Muscle layer of duodenum (tissue), 2 donors: Measurements from ENCODE around the gene ARHGEF6.

Source experiments
- H3K27ac ChIP-seq: one replicate; pipeline ENCODE4 v1.7.0; 2013; ENCODE audit warnings: mild to moderate bottlenecking, low read length
- H3K27me3 ChIP-seq: one replicate; pipeline ENCODE4 v1.7.0; 2013; ENCODE audit warnings: low read depth, mild to moderate bottlenecking, control low read depth, low read length
- H3K36me3 ChIP-seq, 2 donors: one replicate each; pipeline ENCODE4 v1.7.0; 2013; ENCODE audit warnings: low read length in 2 of 2, control low read depth in 1 of 2, mild to moderate bottlenecking in 1 of 2; ENCODE audit not compliant: insufficient read depth in 2 of 2, control insufficient read depth in 1 of 2
- H3K4me1 ChIP-seq, 2 donors: one replicate each; pipeline ENCODE4 v1.7.0; 2013; ENCODE audit warnings: low read length in 2 of 2, mild to moderate bottlenecking in 2 of 2, control low read depth in 1 of 2, moderate library complexity in 1 of 2; ENCODE audit not compliant: insufficient read depth in 2 of 2, control insufficient read depth in 1 of 2
- H3K4me3 ChIP-seq, 2 donors: one replicate each; pipeline ENCODE4 v1.7.0; 2013; ENCODE audit warnings: low read length in 2 of 2, low read depth in 1 of 2, mild to moderate bottlenecking in 1 of 2
- H3K9me3 ChIP-seq, 2 donors: one replicate each; pipeline ENCODE4 v1.7.0; 2013; ENCODE audit warnings: low read length in 2 of 2, control low read depth in 1 of 2, mild to moderate bottlenecking in 1 of 2; ENCODE audit not compliant: control insufficient read depth in 1 of 2
- donor health status: healthy.

Gene ARHGEF6

GRCh38 chrX:136636121-136636520 is 144.6 kb downstream of the ARHGEF6 start:
- H3K9me3 ChIP-seq = no peaks in the 10 kb centered on the region
- no peak overlapping the region for H3K4me3 ChIP-seq
- no peaks in the 10 kb centered on the region for H3K4me1 ChIP-seq
- H3K27ac ChIP-seq = no peak overlapping the region
- H3K27me3 ChIP-seq = no peaks in the 10 kb centered on the region
- H3K36me3 ChIP-seq = no peaks in the 10 kb centered on the region

GRCh38 chrX:136635235-136635634 is 145.5 kb downstream of the ARHGEF6 start:
- no peaks in the 10 kb centered on the region for H3K27me3 ChIP-seq
- H3K36me3 ChIP-seq = no peaks in the 10 kb centered on the region
- H3K9me3 ChIP-seq = no peaks in the 10 kb centered on the region
- H3K27ac ChIP-seq = no peak overlapping the region
- no peak overlapping the region for H3K4me3 ChIP-seq
- H3K4me1 ChIP-seq = no peaks in the 10 kb centered on the region

- Histone ChIP-seq H3K4me3 (no peak overlapping the region), H3K36me3 (no peaks in the 10 kb centered on the region), H3K27ac (no peak overlapping the region), H3K4me1 (no peaks in the 10 kb centered on the region), H3K9me3 (no peaks in the 10 kb centered on the region), H3K27me3 (no peaks in the 10 kb centered on the region)
These were observed 149.9 kb downstream of the ARHGEF6 start for GRCh38 chrX:136630881-136631280.

- no peaks in the 10 kb centered on the region for H3K9me3 ChIP-seq
- H3K4me3 ChIP-seq = no peak overlapping the region
- no peaks in the 10 kb centered on the region for H3K4me1 ChIP-seq
- H3K27me3 ChIP-seq = no peaks in the 10 kb centered on the region
- no peak overlapping the region for H3K27ac ChIP-seq
- no peaks in the 10 kb centered on the region for H3K36me3 ChIP-seq
These were observed 151.5 kb downstream of the ARHGEF6 start for GRCh38 chrX:136629084-136629750.

- Histone ChIP-seq H3K27me3 (no peaks in the 10 kb centered on the region), H3K36me3 (no peaks in the 10 kb centered on the region), H3K9me3 (no peaks in the 10 kb centered on the region), H3K4me3 (no peak overlapping the region), H3K4me1 (no peaks in the 10 kb centered on the region), H3K27ac (no peak overlapping the region)
These were observed 153.3 kb downstream of the ARHGEF6 start for GRCh38 chrX:136627409-136627808.

GRCh38 chrX:136626891-136627290 is 153.8 kb downstream of the ARHGEF6 start:
- no peaks in the 10 kb centered on the region for H3K36me3 ChIP-seq
- H3K4me3 ChIP-seq = no peak overlapping the region
- no peaks in the 10 kb centered on the region for H3K27me3 ChIP-seq
- H3K27ac ChIP-seq = no peak overlapping the region
- H3K4me1 ChIP-seq = no peaks in the 10 kb centered on the region
- no peaks in the 10 kb centered on the region for H3K9me3 ChIP-seq

GRCh38 chrX:136626237-136626636 is 154.5 kb downstream of the ARHGEF6 start:
- Histone ChIP-seq H3K27ac (no peak overlapping the region), H3K4me3 (no peak overlapping the region), H3K9me3 (no peaks in the 10 kb centered on the region), H3K27me3 (no peaks in the 10 kb centered on the region), H3K36me3 (no peaks in the 10 kb centered on the region), H3K4me1 (no peaks in the 10 kb centered on the region)

GRCh38 chrX:136625246-136625645 is 155.5 kb downstream of the ARHGEF6 start:
- H3K4me1 ChIP-seq = no peaks in the 10 kb centered on the region
- no peak overlapping the region for H3K4me3 ChIP-seq

GRCh38 chrX:136623396-136623795 is 157.3 kb downstream of the ARHGEF6 start:
- H3K27me3 ChIP-seq = no peaks in the 10 kb centered on the region
- no peak overlapping the region for H3K27ac ChIP-seq
- no peaks in the 10 kb centered on the region for H3K4me1 ChIP-seq
- no peaks in the 10 kb centered on the region for H3K9me3 ChIP-seq
- no peak overlapping the region for H3K4me3 ChIP-seq
- H3K36me3 ChIP-seq = no peaks in the 10 kb centered on the region

More at GRCh38 chrX:136625246-136625645, 155.5 kb downstream of the ARHGEF6 start:
- H3K27me3 ChIP-seq = no peaks in the 10 kb centered on the region
- no peaks in the 10 kb centered on the region for H3K9me3 ChIP-seq
- H3K36me3 ChIP-seq = no peaks in the 10 kb centered on the region
- H3K27ac ChIP-seq = no peak overlapping the region

- H3K27ac ChIP-seq = no peak overlapping the region
- no peaks in the 10 kb centered on the region for H3K9me3 ChIP-seq
- H3K4me3 ChIP-seq = no peak overlapping the region
- no peaks in the 10 kb centered on the region for H3K4me1 ChIP-seq
- no peaks in the 10 kb centered on the region for H3K27me3 ChIP-seq
- H3K36me3 ChIP-seq = no peaks in the 10 kb centered on the region
These were observed 158.2 kb downstream of the ARHGEF6 start for GRCh38 chrX:136622568-136622967.

GRCh38 chrX:136620780-136621179 is 160.0 kb downstream of the ARHGEF6 start:
- Histone ChIP-seq H3K36me3 (no peaks in the 10 kb centered on the region), H3K4me3 (no peak overlapping the region), H3K27ac (no peak overlapping the region), H3K27me3 (no peaks in the 10 kb centered on the region), H3K9me3 (no peaks in the 10 kb centered on the region), H3K4me1 (no peaks in the 10 kb centered on the region)

- no peaks in the 10 kb centered on the region for H3K9me3 ChIP-seq
- H3K27me3 ChIP-seq = no peaks in the 10 kb centered on the region
- H3K27ac ChIP-seq = no peak overlapping the region
- no peaks in the 10 kb centered on the region for H3K4me1 ChIP-seq
- no peak overlapping the region for H3K4me3 ChIP-seq
- H3K36me3 ChIP-seq = no peaks in the 10 kb centered on the region
These were observed 160.7 kb downstream of the ARHGEF6 start for GRCh38 chrX:136619899-136620505.
